SK-N-MC (cell line): ENCODE data around the gene CDH23.

Source experiments
- DNase-seq: peaks from one replicate; pipeline ENCODE4 v3.0.0-alpha.2; 2011; ENCODE audit warnings: low read depth, low spot score
- H3K27ac ChIP-seq: fragments of 200-600 bp; sonication (generic); 2 replicates; pipeline ENCODE4 v1.5.1; 2016; ENCODE audit warnings: mixed run types
- H3K36me3 ChIP-seq: fragments of 200-600 bp; sonication (generic); 2 replicates; pipeline ENCODE4 v1.6.1; 2017; ENCODE audit warnings: antibody characterized with exemption, low read length, mixed read lengths; ENCODE audit not compliant: insufficient read depth
- H3K4me3 ChIP-seq: fragments of 200-600 bp; sonication (generic); 2 replicates; pipeline ENCODE4 v1.5.1; 2016
- H3K9ac ChIP-seq: fragments of 200-600 bp; sonication (generic); 2 replicates; pipeline ENCODE4 v1.8.0; 2017; ENCODE audit warnings: mixed run types, mixed read lengths; ENCODE audit not compliant: insufficient read length
- H3K9me3 ChIP-seq: fragments of 200-600 bp; sonication (generic); 2 replicates; pipeline ENCODE4 v1.6.1; 2017; ENCODE audit warnings: low read depth, mild to moderate bottlenecking, antibody characterized with exemption, low read length, moderate library complexity, mixed read lengths
- EZH2 ChIP-seq: fragments of 200-600 bp; sonication (generic); IDR thresholded peaks from one replicate; pipeline ENCODE4 v1.6.1; 2017; ENCODE audit warnings: antibody characterized with exemption
- FOXP2 ChIP-seq: optimal IDR thresholded peaks from 2 replicates; pipeline ENCODE3; 2011; ENCODE audit warnings: mild to moderate bottlenecking, moderate library complexity; ENCODE audit not compliant: insufficient read depth; ENCODE audit errors: extremely low read length, control extremely low read depth
- POLR2AphosphoS5 ChIP-seq: IDR thresholded peaks from 2 replicates; pipeline ENCODE4 v1.6.1; 2012; ENCODE audit warnings: mild to moderate bottlenecking, low read depth, low read length, borderline replicate concordance

CDH23 gene

DNA sequence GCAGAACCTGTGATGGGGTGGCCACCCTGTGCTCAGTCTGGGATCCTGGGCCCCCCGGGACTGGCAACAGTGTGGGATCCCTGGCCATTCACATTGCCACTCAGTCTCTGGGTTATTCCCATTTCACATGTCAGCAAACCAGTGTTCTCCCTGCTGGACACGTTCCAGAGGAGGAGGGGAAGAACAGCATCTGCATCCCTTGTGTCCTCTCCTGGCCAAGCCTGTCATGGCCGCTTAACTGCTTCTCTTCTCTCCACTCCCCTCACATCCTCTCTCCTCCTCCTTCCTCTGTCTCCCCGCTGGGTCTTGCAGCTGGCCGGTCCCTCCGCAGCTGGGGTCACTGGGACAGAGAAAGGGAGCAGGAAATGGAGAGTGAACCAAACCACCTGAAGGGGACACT is 248.5 kb downstream of the CDH23 start:
- Histone ChIP-seq H3K4me3 (no peak overlapping the region), H3K9me3 (no peaks in the 10 kb centered on the region), H3K9ac (no peak overlapping the region), H3K36me3 (no peaks in the 10 kb centered on the region), H3K27ac (no peak overlapping the region)
- no peak for DNase-seq
- TF ChIP-seq EZH2 (no peak), POLR2AphosphoS5 (no peak), FOXP2 (no peak)

DNA sequence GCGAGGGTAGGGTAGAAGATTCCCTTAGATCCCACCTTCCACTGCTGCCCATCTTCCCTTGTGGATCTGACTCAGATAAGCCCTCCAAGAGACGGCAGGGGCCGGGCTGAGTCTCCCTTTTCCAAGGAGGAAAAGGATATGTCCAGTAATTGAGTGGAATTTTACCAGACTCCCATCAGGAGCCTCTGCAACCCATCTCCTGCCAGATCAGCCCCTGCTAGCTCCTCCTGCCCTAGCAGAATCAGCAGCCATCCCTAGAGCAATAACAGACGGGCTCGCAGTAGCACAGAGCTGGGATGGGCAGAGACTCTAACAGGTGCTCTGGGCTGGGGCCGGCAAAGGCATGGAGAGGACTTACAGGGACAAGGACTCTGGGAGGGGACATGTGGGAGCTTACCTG is 249.3 kb downstream of the CDH23 start:
- no peak overlapping the region for H3K9ac ChIP-seq
- TF ChIP-seq EZH2 (no peak), POLR2AphosphoS5 (no peak), FOXP2 (no peak)
- no peak overlapping the region for H3K4me3 ChIP-seq
- no peaks in the 10 kb centered on the region for H3K36me3 ChIP-seq
- no peaks in the 10 kb centered on the region for H3K9me3 ChIP-seq
- no peak overlapping the region for H3K27ac ChIP-seq
- DNase-seq, result no peak

DNA sequence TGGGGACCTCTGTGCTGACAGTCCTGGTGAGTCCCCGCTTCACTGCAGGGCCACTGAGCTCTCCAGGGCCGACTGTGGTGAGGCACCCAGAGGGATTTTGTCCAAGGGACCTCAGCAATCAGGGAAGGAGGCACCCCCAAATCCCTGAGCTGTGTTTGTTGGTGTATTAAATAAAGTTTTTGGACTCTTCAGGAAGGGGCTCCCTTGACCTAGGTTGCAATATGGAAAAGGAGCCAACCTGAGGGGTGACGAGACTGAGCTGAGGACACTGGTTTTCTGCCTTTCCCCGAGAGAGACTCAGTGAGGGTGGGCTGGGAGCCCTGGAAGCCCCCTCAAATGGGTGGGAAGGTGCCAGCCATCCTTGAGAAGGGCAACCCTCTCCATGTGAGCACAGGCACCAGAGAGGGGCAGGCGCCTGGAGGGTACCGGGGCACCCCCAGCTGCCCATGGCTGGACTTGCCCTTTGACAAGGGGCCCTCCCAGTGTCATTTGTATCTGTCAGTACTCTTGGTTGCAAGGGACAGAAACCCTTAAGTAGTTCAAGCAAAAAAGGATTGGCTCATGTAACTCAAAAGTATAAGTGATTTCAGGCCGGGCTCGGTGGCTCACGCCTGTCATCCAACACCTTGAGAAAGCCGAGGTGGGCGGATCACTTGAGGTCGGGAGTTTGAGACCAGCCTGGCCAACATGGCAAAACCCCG is 250.0 kb downstream of the CDH23 start:
- TF ChIP-seq EZH2 (no peak), POLR2AphosphoS5 (no peak), FOXP2 (no peak)
- Histone ChIP-seq H3K4me3 (no peak overlapping the region), H3K27ac (no peak overlapping the region), H3K36me3 (no peaks in the 10 kb centered on the region), H3K9ac (no peak overlapping the region), H3K9me3 (no peaks in the 10 kb centered on the region)
- DNase-seq, result no peak

DNA sequence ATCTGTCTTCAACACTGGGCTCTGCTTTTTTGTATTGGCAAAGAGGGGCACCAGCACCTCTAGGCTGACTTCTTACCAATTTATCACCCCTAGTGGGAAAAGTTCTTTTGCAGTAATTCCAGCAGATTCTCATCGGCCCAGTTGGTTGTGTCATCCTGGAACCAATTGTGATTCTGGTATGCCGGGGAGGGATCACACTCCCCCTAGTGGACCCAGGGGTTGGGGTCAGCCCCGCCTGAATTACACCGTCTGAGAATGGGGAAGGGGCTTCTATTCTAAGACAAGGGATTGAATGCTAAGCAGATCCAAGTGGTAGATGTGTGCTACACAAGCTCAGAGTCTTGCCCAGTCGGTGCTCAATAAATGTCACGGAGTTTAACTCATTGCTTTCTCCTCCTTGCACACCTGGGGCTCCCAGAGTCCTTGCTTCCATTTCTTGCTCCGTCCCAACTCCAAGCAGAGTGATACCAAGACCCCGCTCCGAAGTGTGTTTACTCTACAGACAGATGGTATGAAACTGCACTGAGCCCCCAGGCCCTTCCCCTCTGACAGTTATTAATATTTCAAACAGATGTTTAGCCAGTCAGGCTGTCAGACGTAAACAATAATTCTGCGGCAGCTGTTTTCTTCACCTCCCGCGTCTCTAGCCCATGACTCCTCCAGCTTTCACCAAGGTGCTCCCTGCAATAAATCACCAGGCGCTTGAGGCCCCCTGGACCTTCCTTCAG is 251.0 kb downstream of the CDH23 start:
- H3K9ac ChIP-seq, result no peak overlapping the region
- no peaks in the 10 kb centered on the region for H3K9me3 ChIP-seq
- H3K27ac ChIP-seq, result no peak overlapping the region
- no peak overlapping the region for H3K4me3 ChIP-seq
- DNase-seq, result no peak
- no peaks in the 10 kb centered on the region for H3K36me3 ChIP-seq
- TF ChIP-seq FOXP2 (no peak), EZH2 (no peak), POLR2AphosphoS5 (no peak)

DNA sequence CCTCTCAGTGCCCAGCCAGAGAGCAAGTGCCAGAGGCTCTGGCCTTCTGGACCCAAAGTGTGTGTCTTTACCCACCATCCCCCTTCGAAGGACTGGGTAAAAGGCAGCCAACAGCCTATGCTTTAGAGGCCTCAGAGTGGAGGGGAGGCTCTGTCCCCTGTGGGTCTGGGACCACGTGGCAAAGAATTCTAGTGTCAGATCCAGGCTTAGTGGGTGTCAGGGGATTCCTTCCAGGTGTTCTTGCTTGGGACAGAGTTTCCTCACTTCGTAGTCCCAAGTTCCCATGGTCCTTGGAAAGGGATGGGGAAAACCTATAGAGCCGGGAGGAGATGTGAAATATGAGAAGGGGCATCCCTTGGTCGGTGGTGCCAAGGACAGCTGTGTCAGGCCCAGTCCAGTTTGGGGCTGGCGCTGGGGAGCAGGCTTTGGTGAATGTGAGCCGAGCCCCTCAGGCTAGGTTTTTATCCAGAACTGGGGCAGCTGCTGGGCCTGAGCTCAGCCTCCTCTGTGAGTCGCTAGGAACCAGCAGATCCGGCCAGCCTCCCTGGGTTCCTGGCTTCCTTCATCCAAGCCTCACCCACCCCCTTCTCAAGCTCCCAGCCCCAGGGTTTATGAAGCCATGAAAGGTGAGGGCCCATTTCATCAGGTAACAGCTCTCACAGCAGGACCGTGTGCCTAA is 251.7 kb downstream of the CDH23 start:
- no peaks in the 10 kb centered on the region for H3K9me3 ChIP-seq
- DNase-seq, result no peak
- TF ChIP-seq FOXP2, result no peak
- TF ChIP-seq EZH2, result no peak
- no peak for TF ChIP-seq POLR2AphosphoS5

DNA sequence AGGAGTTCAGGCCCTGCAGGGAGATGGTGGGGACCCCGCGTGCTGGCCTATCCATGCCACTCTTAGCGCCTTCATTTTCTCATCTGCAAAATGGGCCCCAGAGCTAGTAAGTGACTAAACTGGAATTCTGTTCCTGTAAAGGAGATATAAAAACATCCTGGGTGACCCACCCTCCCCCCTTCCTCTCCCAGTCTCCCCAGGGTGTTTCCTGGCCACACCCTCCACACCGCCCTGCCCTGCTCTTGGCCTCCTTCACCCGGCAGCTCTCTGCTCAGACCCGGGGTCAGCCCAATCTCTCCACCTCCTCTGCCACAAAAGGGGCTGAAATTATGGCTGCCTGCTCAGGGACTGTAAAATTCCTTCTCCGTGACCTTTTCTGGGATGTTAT is 252.2 kb downstream of the CDH23 start:
- Histone ChIP-seq H3K9ac (no peak overlapping the region), H3K36me3 (no peaks in the 10 kb centered on the region), H3K9me3 (no peaks in the 10 kb centered on the region), H3K27ac (no peak overlapping the region), H3K4me3 (no peak overlapping the region)
- DNase-seq, result no peak
- TF ChIP-seq EZH2 (no peak), POLR2AphosphoS5 (no peak), FOXP2 (no peak)

More for the DNA sequence above, 251.7 kb downstream of the CDH23 start:
- Histone ChIP-seq H3K27ac (no peak overlapping the region), H3K4me3 (no peak overlapping the region), H3K9ac (no peak overlapping the region), H3K36me3 (no peaks in the 10 kb centered on the region)

DNA sequence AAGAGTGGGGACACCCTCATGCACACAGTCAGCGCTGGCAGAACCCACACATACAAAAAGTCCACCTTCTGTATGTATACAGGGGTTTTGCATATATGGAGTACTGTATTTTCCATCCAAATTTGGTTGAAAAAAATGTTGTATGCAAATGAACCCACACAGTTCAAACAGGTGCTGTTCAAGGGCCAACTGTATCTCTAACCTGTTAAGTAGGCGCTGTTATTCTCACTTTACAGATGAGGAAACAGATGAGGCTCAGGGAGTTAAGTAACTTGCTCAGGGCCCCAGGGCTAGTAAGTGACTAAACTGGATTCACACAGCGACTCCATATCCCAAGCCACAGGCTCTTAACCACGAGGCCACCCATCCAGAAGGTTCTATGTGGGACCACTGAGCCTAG is 252.9 kb downstream of the CDH23 start:
- Histone ChIP-seq H3K9ac (no peak overlapping the region), H3K36me3 (no peaks in the 10 kb centered on the region), H3K9me3 (no peaks in the 10 kb centered on the region), H3K27ac (no peak overlapping the region), H3K4me3 (no peak overlapping the region)
- no peak for DNase-seq
- TF ChIP-seq POLR2AphosphoS5 (no peak), FOXP2 (no peak), EZH2 (no peak)

DNA sequence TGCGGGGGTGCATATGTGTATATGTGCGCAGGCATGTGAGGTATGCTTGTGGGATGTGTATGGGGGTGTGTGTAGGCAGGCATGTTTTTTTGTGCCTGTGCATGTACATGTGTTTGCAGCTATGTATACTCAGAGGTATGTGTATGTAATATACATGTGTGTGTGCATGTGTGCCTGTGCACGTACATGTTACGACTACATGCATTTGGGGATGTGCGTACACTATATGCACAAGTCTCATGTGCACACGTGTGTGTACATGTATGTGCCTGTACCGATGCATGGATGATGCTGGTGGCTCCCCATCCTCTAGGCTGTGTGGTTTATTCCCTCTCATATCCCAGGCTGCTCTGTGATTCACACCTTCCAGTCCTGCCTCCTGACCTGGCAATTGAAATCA is 253.7 kb downstream of the CDH23 start:
- Histone ChIP-seq H3K9ac (no peak overlapping the region), H3K9me3 (no peaks in the 10 kb centered on the region), H3K4me3 (no peak overlapping the region), H3K27ac (no peak overlapping the region), H3K36me3 (no peaks in the 10 kb centered on the region)
- TF ChIP-seq POLR2AphosphoS5 (no peak), EZH2 (no peak), FOXP2 (no peak)
- no peak for DNase-seq

DNA sequence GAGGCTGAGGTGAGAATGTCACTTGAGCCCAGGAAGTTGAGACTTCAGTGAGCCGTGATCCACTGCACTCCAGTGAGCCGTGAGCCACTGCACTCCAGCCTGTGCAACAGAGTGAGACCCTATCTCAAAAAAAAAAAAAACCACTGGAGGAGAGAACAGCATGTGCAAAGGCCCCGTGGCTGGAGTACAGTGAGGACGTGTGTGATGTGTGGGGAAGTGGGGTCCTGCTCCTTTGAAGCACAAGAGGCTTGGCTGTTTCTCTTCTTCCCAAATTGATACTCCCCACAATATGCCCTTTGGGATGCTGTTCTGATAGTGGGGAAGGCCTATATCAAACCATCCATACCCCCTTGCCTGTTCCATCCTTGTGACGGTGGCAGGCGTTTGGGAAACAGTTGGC is 254.7 kb downstream of the CDH23 start:
- H3K4me3 ChIP-seq, result no peak overlapping the region
- DNase-seq, result no peak
- H3K36me3 ChIP-seq, result no peaks in the 10 kb centered on the region
- H3K9ac ChIP-seq, result no peak overlapping the region
- TF ChIP-seq EZH2 (no peak), FOXP2 (no peak), POLR2AphosphoS5 (no peak)
- H3K27ac ChIP-seq, result no peak overlapping the region
- H3K9me3 ChIP-seq, result no peaks in the 10 kb centered on the region
